SK-N-MC (cell line): Measurements from ENCODE around the gene IGSF9B.

ENCODE experiments used
- EZH2 ChIP-seq: fragments of 200-600 bp; sonication (generic); IDR thresholded peaks from one replicate; pipeline ENCODE4 v1.6.1; 2017; ENCODE audit warnings: antibody characterized with exemption
- POLR2AphosphoS5 ChIP-seq: IDR thresholded peaks from 2 replicates; pipeline ENCODE4 v1.6.1; 2012; ENCODE audit warnings: mild to moderate bottlenecking, low read depth, low read length, borderline replicate concordance

- no peak for TF ChIP-seq POLR2AphosphoS5
- TF ChIP-seq EZH2, result no peak
These were observed 26.1 kb upstream of the IGSF9B start for GRCh38 chr11:133982876-133983275.
